ENCODE measurements around the gene GHSR.

GHSR gene

DNA sequence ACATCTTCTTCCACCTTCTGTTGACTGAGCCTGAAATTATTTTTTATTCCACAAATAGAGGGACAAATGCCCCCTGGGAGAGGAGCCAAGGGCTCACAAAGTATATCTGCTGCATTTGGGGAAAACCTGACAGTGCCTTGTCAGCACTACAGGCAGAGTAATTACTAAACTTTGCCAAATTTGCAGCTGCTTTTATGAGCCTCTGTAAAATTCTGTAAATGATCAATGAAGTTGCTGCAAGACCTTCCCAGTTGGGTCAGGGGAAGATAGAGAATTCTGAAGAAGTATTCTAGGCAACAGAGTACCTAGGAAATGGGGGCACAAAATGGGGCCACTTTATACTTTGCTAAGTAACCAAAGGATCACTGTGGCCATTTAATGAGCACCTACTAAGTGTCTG, 10.5 kb downstream of the GHSR start:
- no peak for DNase-seq

DNA sequence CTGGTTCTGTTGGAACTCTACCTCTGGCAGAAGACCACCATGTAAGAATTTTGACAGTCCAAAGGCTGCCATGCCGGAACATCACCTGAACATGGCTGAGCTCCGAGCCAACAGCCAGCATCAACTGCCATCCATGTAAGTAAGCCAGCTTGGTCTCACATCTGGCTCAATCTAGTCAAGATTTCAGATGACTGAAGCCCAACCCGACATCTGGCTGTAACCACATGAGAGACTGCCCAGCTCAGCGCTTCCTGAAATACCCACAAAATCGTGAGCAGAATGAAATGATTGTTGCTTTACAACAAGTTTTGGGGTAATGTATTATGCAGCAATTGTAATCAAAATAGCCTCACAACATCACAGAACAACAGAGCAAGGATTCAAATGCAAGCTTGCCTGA, 32.9 kb downstream of the GHSR start:
- no peak for DNase-seq

DNA sequence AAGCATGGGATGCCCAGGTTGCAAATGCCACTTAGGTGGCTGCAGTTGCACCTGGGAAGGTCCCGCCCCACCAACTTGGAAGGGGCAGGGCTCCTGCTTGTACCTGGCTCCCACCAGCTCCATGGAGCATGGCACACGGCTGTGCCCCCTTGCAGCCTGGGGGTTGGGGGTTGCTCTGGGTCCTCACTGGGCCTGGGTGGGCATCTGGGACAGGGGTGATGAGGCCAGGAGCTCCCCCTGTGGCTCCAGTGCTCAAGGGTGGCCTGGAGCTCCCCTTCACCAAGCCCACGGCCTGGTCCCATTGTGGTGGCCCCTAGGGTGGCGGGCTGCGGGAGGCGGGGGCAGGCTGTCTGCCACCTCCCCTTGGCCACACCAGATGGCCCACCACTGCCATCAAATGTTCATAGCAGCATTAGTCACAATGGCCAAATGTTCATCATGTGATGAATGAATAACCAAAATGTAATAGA, 36.7 kb downstream of the GHSR start:
- DNase-seq, result no peak

DNA sequence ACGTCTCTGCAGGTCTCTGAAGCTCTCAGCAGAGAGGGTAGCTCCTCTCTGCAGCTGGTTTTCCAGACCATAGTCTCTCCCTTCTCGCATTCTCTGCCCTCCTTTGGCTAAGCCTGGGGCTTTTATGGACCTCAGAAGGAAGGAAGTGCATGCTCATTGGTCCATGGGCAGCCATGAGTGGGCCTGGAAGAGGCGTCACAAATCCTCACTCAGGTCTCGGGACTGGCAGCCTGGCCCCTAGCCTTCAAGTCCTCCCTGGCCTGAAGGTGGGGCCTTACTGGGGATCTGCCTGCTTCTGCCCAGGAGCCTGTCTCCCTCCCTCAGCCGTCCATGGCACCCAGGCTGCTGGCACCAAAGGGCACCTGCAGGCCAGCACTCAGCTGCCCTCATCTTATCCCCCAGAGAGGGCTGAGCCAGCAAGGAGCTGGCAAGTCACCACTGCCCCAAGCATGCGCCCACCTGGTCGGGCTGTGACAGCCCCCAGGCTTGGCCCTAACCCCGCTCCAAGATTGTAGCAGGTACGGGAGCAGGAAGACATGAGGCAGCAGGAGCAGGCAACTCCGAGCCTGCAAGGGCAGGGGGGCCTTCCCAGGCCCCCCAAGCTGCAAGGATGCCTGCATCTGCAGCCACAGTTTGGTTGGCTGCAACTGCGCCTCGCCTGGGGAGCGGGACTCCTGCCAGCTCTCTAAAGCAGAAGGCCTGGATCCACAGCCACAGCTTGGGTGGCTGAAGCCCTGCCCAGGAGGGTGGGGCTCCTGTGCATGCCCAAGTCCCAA, 37.4 kb downstream of the GHSR start:
- DNase-seq, result no peak

DNA sequence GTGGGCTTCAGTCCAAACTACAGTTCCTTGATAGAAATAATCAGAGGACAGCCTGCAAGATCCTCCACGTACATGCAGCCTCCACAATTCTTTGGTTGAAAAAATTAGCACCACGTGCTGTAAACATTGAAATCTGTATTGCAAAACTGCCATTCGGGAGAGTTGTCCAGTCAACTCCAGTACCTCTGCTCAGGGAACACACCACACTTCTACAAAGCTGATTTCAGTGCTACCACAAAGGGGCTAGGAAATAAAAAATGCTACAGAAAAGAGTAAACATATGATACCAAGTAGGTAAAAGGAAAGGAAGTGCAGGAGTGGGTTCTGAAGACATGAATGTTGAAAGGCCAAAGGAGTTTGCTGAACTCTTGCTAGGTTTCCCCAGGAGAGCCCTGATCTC, 40.4 kb downstream of the GHSR start:
- no peak for DNase-seq

DNA sequence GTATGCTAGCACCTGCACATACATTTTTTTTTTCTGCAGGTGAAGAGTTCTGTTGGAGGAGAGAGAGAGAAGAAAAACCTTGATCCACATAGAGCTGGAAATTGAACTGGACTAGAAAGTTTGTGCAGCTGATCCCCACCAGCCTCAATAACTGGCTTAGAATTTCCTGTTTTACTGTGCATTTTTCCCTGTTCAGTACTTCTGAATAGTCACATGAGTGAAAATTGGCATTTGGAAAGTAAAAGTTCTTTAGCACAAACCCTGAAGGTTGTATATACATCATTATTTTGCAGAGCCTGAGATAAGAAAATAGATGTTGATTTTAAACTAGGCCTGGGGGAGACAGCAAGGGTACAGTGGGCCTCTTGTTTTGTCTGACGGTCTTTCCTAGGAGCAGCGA, 42.3 kb downstream of the GHSR start:
- no peak for DNase-seq

DNA sequence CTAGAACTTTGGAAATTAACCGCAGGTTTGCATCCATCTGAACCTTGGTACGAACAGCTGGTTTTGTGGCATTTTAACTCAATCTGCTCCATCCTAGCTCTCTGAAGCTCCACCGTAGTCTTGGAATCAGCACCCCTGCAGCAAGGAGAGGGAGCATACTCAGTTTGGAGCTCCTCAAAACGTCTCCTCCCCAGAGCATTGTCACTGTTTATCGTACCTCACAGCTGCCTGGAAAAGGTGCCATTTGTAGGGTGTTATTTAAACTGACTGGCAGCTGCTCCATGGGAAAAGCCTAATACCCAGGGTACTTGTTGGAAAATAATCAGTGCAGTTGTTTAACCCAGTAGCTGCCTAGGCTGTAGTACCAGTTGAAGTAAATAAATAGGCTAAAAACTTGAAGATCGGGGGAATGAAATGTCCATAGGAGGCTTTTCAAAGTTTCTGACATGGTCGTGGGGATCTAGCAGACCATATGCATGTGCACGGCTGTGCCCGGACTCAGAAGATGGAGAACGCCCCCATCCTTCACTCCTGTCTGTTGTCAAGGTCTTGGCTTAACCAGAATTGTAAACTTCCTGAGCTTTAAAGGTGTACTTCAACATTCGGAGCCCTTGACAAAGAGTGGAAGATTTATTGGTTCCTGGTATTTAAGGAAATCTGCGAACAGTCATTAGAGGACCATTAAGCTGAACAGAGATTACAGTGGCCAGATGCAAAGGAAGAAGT, 43.9 kb downstream of the GHSR start:
- no peak for DNase-seq

DNA sequence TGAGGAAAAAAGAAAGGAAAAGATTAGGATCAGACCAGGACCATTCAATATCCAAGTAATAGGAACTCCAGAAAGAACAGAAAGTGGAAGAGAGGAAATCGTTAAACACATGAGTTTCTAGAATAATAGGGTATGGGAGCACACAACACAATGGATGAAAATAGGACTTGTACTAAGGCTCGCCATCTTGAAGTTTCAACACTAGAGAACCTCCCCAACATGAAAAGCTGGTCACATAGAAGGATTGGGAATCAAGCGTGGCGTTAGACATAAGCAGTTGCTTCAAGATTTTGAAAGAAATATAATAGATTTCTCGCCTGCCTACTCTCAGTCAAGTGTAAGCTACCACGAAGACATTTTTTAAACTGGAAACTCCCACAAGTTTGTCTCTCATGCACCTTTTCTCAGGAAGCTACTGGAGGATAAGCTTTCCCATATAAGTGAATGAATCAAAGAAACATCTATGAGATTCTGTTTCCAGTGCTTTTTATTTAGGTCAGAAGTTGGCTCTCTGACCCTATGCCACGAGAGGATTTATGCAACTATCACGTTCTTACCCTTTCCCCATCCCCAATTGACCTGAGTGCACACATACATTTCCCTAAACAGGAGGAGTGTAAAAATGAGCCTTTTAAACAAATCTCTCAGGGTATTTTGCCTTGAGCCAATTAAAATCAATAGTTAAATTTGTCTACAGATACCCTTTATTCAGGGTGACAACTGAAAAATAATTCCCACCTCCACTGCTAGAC, 45.2 kb downstream of the GHSR start:
- DNase-seq, result no peak

DNA sequence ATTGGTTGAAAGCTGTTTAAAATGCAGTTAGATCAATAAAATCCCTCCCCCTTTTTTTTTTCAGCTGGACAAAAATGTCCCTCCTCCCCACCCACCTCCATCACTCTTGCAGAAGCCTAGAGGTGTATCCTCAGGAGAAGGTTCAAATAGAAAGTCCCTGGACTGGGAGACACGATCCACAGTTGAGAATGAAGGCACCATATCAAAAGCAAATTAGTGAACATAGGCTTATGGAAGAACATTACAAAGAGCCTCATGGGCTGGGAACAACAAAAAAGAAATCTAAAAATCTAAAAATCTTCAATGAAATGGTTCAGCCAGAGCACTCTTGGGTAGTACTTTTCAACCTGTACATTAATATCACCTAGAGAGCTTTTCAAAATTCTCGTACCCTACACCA, 46.2 kb downstream of the GHSR start:
- DNase-seq, result no peak

DNA sequence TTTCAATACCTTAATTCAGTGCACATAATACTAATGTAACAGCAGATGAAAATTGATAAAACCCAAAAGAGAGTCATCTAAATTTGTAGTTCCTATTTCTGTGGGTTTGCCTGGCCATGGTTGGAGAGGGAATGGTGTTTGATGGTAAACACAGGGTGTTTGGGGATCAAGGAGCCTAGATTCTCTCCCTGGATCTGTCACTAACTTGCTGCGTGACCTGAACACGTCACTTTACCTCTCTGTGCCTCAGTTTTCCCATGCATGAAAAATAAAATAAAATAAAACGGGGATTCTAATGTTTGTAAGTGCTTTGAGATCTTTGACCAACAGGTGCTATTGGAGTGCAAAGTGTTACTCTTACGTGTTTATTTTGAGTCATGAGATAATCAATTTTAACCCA, 49.8 kb downstream of the GHSR start:
- DNase-seq, result no peak

DNA sequence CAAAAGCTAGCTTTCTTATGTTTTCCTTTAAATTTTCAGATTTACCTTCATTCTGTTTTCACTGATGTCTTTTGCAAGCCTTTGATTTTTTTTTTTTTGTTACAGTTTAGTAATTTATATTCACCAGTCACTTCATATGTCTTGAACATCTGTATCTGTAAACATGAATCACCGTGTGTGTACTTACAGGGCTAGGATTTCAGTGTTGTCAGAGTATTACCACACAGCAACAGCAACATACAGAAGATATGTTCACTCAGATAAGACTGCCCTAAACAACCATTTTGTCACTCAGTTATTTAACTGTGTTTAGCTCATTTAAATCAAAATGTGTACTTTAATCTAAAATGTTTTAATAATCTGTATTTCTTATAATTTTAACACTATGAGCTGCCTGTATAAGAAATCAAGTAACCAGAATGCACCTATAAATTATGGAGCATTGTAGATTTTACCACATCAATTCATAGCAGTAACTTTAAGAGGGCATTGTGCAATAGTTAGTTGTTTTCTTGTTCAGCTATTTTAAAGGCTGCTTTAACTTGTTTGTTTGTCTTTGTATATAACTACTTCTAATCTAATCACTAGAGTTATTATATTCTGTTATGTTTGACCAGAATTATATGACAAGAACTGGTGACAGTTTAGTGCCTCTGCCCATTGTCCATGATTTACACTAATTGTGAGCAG, 50.4 kb downstream of the GHSR start:
- DNase-seq, result no peak

DNA sequence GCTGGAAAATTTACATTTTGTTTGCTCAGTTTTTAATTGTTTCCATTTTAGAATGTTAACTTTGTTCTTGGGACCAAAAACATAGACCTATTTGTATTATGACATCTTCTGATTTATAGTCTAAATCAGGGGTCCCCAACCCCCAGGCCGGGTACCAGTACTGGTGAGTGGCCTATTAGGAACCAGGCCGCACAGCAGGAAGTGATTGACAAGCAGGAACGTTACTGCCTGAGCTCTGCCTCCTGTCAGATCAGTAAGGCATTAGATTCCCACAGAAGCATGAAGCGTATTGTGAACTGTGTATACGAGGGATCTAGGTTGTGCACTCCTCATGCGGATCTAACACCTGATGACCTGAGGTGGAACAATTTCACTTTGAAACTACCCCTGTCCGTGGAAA, 51.9 kb downstream of the GHSR start:
- no peak for DNase-seq

DNA sequence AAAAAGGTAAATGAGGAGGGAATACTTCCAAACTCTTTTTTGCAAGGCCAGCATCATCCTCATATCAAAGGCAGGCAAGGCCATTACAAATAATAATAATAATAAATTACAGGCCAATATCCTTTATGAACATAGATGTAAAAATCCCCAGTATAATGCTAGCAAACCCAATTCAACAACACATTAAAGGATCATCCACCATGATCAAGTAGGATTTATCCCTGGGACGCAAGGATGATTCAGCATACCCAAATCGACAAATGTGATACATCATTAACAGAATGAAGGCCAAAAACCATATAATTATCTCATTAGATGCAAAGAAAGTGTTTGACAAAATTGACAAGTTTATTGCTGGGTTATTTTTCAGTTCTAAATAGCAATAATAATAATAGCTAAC, 53.6 kb downstream of the GHSR start:
- no peak for DNase-seq
